SK-N-SH (cell line): ENCODE data around the gene NTRK2.

ENCODE experiments used
- CHD2 ChIP-seq: fragments of 150-350 bp; IDR thresholded peaks from 2 replicates; pipeline ENCODE4 v1.6.1; 2018; ENCODE audit warnings: low read length; ENCODE audit not compliant: partially characterized antibody
- ELF1 ChIP-seq: IDR thresholded peaks from 2 replicates; pipeline ENCODE4 v1.4.0; 2012
- EP300 ChIP-seq, 2 experiments: IDR thresholded peaks; 2 replicates each; pipeline versions ENCODE4 v1.4.0 to v1.6.1; 2012; ENCODE audit warnings: borderline replicate concordance in 1 of 2, low read depth in 1 of 2, low read length in 1 of 2
- FOSL2 ChIP-seq: IDR thresholded peaks from 2 replicates; pipeline ENCODE4 v1.4.0; 2012; ENCODE audit warnings: low read depth, mild to moderate bottlenecking, moderate library complexity, borderline replicate concordance
- FOXJ3 ChIP-seq: sonication (generic); formaldehyde crosslinking; IDR thresholded peaks from 2 replicates; pipeline ENCODE4 v1.5.1; 2020; ENCODE audit warnings: mild to moderate bottlenecking, missing genetic modification reagents
- JUND ChIP-seq: IDR thresholded peaks from 2 replicates; pipeline ENCODE4 v1.4.0; 2012
- REST ChIP-seq: IDR thresholded peaks from 2 replicates; pipeline ENCODE4 v1.6.1; 2012; ENCODE audit warnings: mild to moderate bottlenecking, low read depth, low read length, moderate library complexity
- RXRA ChIP-seq: IDR thresholded peaks from 2 replicates; pipeline ENCODE4 v1.4.0; 2012; ENCODE audit warnings: low read depth, mild to moderate bottlenecking, borderline replicate concordance
- SMC3 ChIP-seq: IDR thresholded peaks from 2 replicates; pipeline ENCODE4 v1.6.1; 2012; ENCODE audit warnings: low read depth, low read length, improper control_type of control experiment
- TAF1 ChIP-seq: IDR thresholded peaks from 2 replicates; pipeline ENCODE4 v1.6.1; 2012; ENCODE audit warnings: low read depth, mild to moderate bottlenecking, low read length, moderate library complexity, borderline replicate concordance
- YY1 ChIP-seq: IDR thresholded peaks from 2 replicates; pipeline ENCODE4 v1.4.0; 2012; ENCODE audit warnings: low read depth, mild to moderate bottlenecking
- TF ChIP-seq, protein P1 (sequence below): fragments of 200-600 bp; sonication (generic); IDR thresholded peaks from 2 replicates; pipeline ENCODE4 v1.6.1; 2017; ENCODE audit warnings: antibody characterized with exemption, mild to moderate bottlenecking, moderate library complexity
- TF ChIP-seq, protein P2 (sequence below): fragments of 150-350 bp; IDR thresholded peaks from 2 replicates; pipeline ENCODE4 v1.6.1; 2017; ENCODE audit warnings: antibody characterized with exemption, low read length, low read depth, borderline replicate concordance
- TF ChIP-seq, protein P3 (sequence below): IDR thresholded peaks from 2 replicates; pipeline ENCODE4 v1.4.0; 2012; ENCODE audit warnings: low read depth

- TF ChIP-seq CHD2 (no peak), TAF1 (no peak), EP300 (IDR thresholded peaks at IDR 0.05; ENCODE audit: borderline replicate concordance in 1 of 2, low read depth in 1 of 2, low read length in 1 of 2) (no peak), YY1 (no peak), FOSL2 (no peak), SMC3 (no peak), ELF1 (no peak), FOXJ3 (CRISPR knock-in tag) (no peak), JUND (no peak), RXRA (no peak), REST (no peak)
- TF ChIP-seq, protein P1, sequence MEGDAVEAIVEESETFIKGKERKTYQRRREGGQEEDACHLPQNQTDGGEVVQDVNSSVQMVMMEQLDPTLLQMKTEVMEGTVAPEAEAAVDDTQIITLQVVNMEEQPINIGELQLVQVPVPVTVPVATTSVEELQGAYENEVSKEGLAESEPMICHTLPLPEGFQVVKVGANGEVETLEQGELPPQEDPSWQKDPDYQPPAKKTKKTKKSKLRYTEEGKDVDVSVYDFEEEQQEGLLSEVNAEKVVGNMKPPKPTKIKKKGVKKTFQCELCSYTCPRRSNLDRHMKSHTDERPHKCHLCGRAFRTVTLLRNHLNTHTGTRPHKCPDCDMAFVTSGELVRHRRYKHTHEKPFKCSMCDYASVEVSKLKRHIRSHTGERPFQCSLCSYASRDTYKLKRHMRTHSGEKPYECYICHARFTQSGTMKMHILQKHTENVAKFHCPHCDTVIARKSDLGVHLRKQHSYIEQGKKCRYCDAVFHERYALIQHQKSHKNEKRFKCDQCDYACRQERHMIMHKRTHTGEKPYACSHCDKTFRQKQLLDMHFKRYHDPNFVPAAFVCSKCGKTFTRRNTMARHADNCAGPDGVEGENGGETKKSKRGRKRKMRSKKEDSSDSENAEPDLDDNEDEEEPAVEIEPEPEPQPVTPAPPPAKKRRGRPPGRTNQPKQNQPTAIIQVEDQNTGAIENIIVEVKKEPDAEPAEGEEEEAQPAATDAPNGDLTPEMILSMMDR = no peak
- TF ChIP-seq, protein P2, sequence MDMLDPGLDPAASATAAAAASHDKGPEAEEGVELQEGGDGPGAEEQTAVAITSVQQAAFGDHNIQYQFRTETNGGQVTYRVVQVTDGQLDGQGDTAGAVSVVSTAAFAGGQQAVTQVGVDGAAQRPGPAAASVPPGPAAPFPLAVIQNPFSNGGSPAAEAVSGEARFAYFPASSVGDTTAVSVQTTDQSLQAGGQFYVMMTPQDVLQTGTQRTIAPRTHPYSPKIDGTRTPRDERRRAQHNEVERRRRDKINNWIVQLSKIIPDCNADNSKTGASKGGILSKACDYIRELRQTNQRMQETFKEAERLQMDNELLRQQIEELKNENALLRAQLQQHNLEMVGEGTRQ = no peak
- TF ChIP-seq, protein P3, sequence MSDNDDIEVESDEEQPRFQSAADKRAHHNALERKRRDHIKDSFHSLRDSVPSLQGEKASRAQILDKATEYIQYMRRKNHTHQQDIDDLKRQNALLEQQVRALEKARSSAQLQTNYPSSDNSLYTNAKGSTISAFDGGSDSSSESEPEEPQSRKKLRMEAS = no peak
Measured at GRCh38 chr9:84811751-84812074, 142.2 kb downstream of the NTRK2 start.
